Prostate gland (tissue), 2 donors: ENCODE measurements around the gene FNDC3B.

ENCODE experiments used
- CTCF ChIP-seq, 4 experiments: fragments of 200-600 bp in 2 of 4; fragments of 450-650 bp in 2 of 4; sonication (generic) in 2 of 4; IDR thresholded peaks; 1 replicate in 3 of 4; 2 replicates in 1 of 4; pipeline ENCODE4 v1.5.1; 2016 to 2019; ENCODE audit warnings: antibody characterized with exemption in 4 of 4, mild to moderate bottlenecking in 2 of 4, moderate library complexity in 2 of 4
- POLR2A ChIP-seq: fragments of 450-650 bp; IDR thresholded peaks from one replicate; pipeline ENCODE4 v1.6.1; 2016; ENCODE audit warnings: antibody characterized with exemption, mild to moderate bottlenecking
- POLR2AphosphoS5 ChIP-seq: sonication (generic); formaldehyde crosslinking; IDR thresholded peaks from one replicate; pipeline ENCODE4 v1.6.1; 2017; ENCODE audit warnings: antibody characterized with exemption

GRCh38 chr3:172323894-172324610, 284.7 kb downstream of the FNDC3B start:
- TF ChIP-seq POLR2A (no peak), CTCF (IDR thresholded peaks at IDR 0.05) (no peak), POLR2AphosphoS5 (no peak)
